Gastroesophageal sphincter (tissue), 4 donors: ENCODE results near the gene RBM18. TPM values are rescaled to one million over a fixed set of nuclear protein-coding genes. Genes with fewer than 3 reads are reported as not detected.

Source experiments
- ATAC-seq: fragments of 150-250 bp; one replicate; pipeline ENCODE4 v1.9.1; 2016; ENCODE audit warnings: mild to moderate bottlenecking, moderate library complexity
- H3K27ac ChIP-seq, 4 donors: fragments of 200-600 bp; sonication (generic) in 3 of 4; 1 replicate in 3 of 4; 2 replicates in 1 of 4; pipeline ENCODE4 v1.5.1; 2016 to 2019
- H3K27me3 ChIP-seq: fragments of 200-600 bp; sonication (generic); one replicate; pipeline ENCODE4 v1.5.1; 2019
- H3K36me3 ChIP-seq, 2 donors: fragments of 200-600 bp; sonication (generic); one replicate each; pipeline ENCODE4 v1.5.1; 2019; ENCODE audit warnings: control low read depth in 1 of 2
- H3K4me1 ChIP-seq, 3 donors: fragments of 200-600 bp; sonication (generic); 1 replicate in 2 of 3; 2 replicates in 1 of 3; pipeline ENCODE4 v1.5.1; 2016 to 2019; ENCODE audit warnings: control low read depth in 2 of 3
- H3K4me3 ChIP-seq, 2 donors: fragments of 200-600 bp; sonication (generic); one replicate each; pipeline ENCODE4 v1.5.1; 2019; ENCODE audit warnings: mild to moderate bottlenecking in 1 of 2, moderate library complexity in 1 of 2
- H3K9me3 ChIP-seq, 3 donors: fragments of 200-600 bp; sonication (generic); one replicate each; pipeline ENCODE4 v1.5.1; 2017 to 2019; ENCODE audit warnings: control low read depth in 2 of 3
- EP300 ChIP-seq: sonication (generic); formaldehyde crosslinking; IDR thresholded peaks from one replicate; pipeline ENCODE4 v1.6.1; 2017; ENCODE audit warnings: antibody characterized with exemption, mild to moderate bottlenecking
- POLR2A ChIP-seq, 2 donors: fragments of 450-650 bp; IDR thresholded peaks; one replicate each; pipeline ENCODE4 v1.6.1; 2017; ENCODE audit warnings: antibody characterized with exemption in 2 of 2, mild to moderate bottlenecking in 2 of 2, moderate library complexity in 1 of 2
- POLR2AphosphoS5 ChIP-seq: sonication (generic); formaldehyde crosslinking; IDR thresholded peaks from one replicate; pipeline ENCODE4 v1.6.1; 2017; ENCODE audit warnings: antibody characterized with exemption
- WGBS, 2 donors: methylation state at CpG; one replicate each; pipeline ENCODE4 v1.1.5; 2018; ENCODE audit warnings: low coverage in 1 of 2; 5-methylcytosine and 5-hydroxymethylcytosine counted together
- total RNA-seq, 4 donors: library from RNA; depleted of rRNA; stranded (reverse); fragments of >200 nt; gene quantifications; one replicate each; pipeline ENCODE4 v1.1.0, GENCODE V29; 2016
- TF ChIP-seq, protein P1 (sequence below), 4 experiments: fragments of 200-600 bp in 2 of 4; fragments of 450-650 bp in 2 of 4; sonication (generic) in 1 of 4; IDR thresholded peaks; one replicate each; pipeline ENCODE4 v1.5.1; 2017 to 2019; ENCODE audit warnings: antibody characterized with exemption in 4 of 4, mild to moderate bottlenecking in 2 of 4, moderate library complexity in 2 of 4

RBM18 gene
- total RNA-seq, 4 donors from 2014 or later, result 11.0 to 21.5 (median 18.1) TPM

DNA sequence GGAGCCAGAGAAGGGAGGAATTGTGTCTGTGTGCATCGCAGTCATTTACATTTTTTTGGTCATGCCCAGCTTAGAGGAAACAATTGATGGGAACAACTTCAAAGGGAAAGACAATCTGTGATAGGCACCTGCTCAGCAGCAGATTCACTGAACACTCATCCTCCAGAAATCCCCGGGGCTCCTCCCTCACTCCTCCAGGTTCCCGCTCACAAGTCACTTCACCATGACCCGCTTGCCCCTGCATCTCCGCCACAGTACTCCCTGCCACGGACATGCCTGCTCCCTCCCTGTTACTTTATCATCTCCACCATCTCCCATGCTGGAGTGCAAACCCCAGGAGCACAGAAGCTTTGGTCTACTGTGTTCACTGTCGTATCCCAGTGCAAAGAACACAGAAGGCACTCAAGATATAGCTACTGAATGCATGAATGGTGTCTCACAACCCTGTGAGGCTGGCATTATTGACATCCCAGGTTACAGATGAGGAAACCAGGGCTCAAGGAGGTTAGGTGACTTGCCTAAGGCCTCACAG lies 52.1 kb downstream of the RBM18 start:
- Histone ChIP-seq H3K4me1 (peaks cover 0 to 17% (median 10%) of the 10 kb centered on the region in 3 donors), H3K4me3 (no peak overlapping the region), H3K27ac (no peak overlapping the region), H3K27me3 (peaks cover 93% of the 10 kb centered on the region), H3K36me3 (no peaks in the 10 kb centered on the region), H3K9me3 (no peaks in the 10 kb centered on the region)
- WGBS, 2 donors, result 78 to 100% methylated on average over 1 to 6 of the region's 7 CpGs
- TF ChIP-seq POLR2AphosphoS5, result no peak
- no peak for TF ChIP-seq POLR2A (IDR thresholded peaks at IDR 0.05)
- no peak for TF ChIP-seq EP300
- TF ChIP-seq, protein P1, sequence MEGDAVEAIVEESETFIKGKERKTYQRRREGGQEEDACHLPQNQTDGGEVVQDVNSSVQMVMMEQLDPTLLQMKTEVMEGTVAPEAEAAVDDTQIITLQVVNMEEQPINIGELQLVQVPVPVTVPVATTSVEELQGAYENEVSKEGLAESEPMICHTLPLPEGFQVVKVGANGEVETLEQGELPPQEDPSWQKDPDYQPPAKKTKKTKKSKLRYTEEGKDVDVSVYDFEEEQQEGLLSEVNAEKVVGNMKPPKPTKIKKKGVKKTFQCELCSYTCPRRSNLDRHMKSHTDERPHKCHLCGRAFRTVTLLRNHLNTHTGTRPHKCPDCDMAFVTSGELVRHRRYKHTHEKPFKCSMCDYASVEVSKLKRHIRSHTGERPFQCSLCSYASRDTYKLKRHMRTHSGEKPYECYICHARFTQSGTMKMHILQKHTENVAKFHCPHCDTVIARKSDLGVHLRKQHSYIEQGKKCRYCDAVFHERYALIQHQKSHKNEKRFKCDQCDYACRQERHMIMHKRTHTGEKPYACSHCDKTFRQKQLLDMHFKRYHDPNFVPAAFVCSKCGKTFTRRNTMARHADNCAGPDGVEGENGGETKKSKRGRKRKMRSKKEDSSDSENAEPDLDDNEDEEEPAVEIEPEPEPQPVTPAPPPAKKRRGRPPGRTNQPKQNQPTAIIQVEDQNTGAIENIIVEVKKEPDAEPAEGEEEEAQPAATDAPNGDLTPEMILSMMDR (IDR thresholded peaks at IDR 0.05), result no peak
- no peak for ATAC-seq

DNA sequence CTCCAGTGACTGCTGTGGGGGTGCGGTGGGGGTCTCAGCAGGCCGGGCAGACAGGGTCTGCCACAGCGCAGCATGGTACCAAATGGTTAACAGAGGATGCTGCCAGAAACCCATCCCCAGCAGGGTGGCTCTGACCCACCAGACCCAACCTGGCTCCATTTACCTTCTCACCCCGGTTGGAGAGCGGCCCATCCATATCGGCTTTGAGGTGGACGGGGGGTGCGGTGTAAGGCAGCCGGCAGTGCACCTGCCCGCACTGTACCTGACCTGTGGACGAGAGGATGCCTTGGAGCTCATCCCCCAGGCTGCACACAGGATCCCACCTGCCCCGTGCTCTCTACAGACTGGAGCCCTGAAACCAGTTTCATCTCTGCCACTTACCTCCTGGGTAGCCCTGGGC lies 55.2 kb downstream of the RBM18 start:
- peaks cover 0 to 15% (median 10%) of the 10 kb centered on the region in 3 donors for H3K4me1 ChIP-seq
- TF ChIP-seq POLR2AphosphoS5, result no peak
- TF ChIP-seq, protein P1 (IDR thresholded peaks at IDR 0.05), result no peak
- TF ChIP-seq POLR2A (IDR thresholded peaks at IDR 0.05), result no peak
- no peak for TF ChIP-seq EP300
- H3K9me3 ChIP-seq, result no peaks in the 10 kb centered on the region
- ATAC-seq, result no peak
- WGBS, 2 donors, result 80% methylated on average over 1 of the region's 12 CpGs; no CpG with 5 or more reads in 1 of the 2 donors
- no peak overlapping the region for H3K4me3 ChIP-seq
- H3K27me3 ChIP-seq, result peaks cover 64% of the 10 kb centered on the region
- H3K36me3 ChIP-seq, result no peaks in the 10 kb centered on the region
- no peak overlapping the region for H3K27ac ChIP-seq

- Histone ChIP-seq H3K36me3 (no peaks in the 10 kb centered on the region), H3K4me1 (no peaks in the 10 kb centered on the region), H3K27ac (no peak overlapping the region), H3K27me3 (peaks cover 40% of the 10 kb centered on the region), H3K9me3 (no peaks in the 10 kb centered on the region), H3K4me3 (no peak overlapping the region)
- 43% methylated on average over 1 of the region's 9 CpGs; no CpG with 5 or more reads in 1 of the 2 donors for WGBS, 2 donors
- no peak for TF ChIP-seq POLR2AphosphoS5
- TF ChIP-seq, protein P1 (IDR thresholded peaks at IDR 0.05), result no peak
- TF ChIP-seq POLR2A (IDR thresholded peaks at IDR 0.05), result no peak
- TF ChIP-seq EP300, result no peak
- ATAC-seq, result no peak
Measured at GRCh38 chr9:122207096-122207495, 57.5 kb downstream of the RBM18 start.

- Histone ChIP-seq H3K4me3 (no peak overlapping the region), H3K4me1 (no peaks in the 10 kb centered on the region), H3K27ac (no peak overlapping the region), H3K9me3 (no peaks in the 10 kb centered on the region), H3K36me3 (no peaks in the 10 kb centered on the region), H3K27me3 (peaks cover 33% of the 10 kb centered on the region)
- peak; percentile 5 for ATAC-seq
- TF ChIP-seq POLR2A (IDR thresholded peaks at IDR 0.05) (no peak), POLR2AphosphoS5 (no peak), EP300 (no peak)
- TF ChIP-seq, protein P1 (IDR thresholded peaks at IDR 0.05), result no peak
- WGBS, 2 donors, result 69 to 85% methylated on average over 4 to 6 of the region's 9 CpGs
Measured at GRCh38 chr9:122206118-122207046, 58.3 kb downstream of the RBM18 start.
